Endothelial cell (in vitro differentiated cells): ENCODE data around the gene TENT5D. TPM values are rescaled to one million over a fixed set of nuclear protein-coding genes. Genes with fewer than 3 reads are reported as not detected.
"Not testable (repeated sequence)": the region's sequence is repeated elsewhere in the genome, so short reads cannot be mapped to it uniquely, and the experiment has no call there.

Experiments
- DNase-seq: peaks from one replicate; pipeline ENCODE4 v3.0.0; 2021; ENCODE audit warnings: low spot score
- H3K27ac Mint-ChIP-seq: one replicate; pipeline ENCODE4 v1.8.0; 2021; ENCODE audit warnings: mixed read lengths, inconsistent platforms; ENCODE audit not compliant: unreplicated experiment
- H3K27me3 Mint-ChIP-seq: one replicate; pipeline ENCODE4 v1.8.0; 2021; ENCODE audit warnings: mild to moderate bottlenecking, moderate library complexity, mixed read lengths, inconsistent platforms; ENCODE audit not compliant: unreplicated experiment
- H3K36me3 Mint-ChIP-seq: one replicate; pipeline ENCODE4 v1.8.0; 2021; ENCODE audit warnings: mild to moderate bottlenecking, low read depth, mixed read lengths, inconsistent platforms; ENCODE audit not compliant: unreplicated experiment
- H3K4me1 Mint-ChIP-seq: one replicate; pipeline ENCODE4 v1.8.0; 2021; ENCODE audit warnings: mild to moderate bottlenecking, mixed read lengths, inconsistent platforms; ENCODE audit not compliant: unreplicated experiment
- H3K4me3 Mint-ChIP-seq: one replicate; pipeline ENCODE4 v1.8.0; 2021; ENCODE audit warnings: mild to moderate bottlenecking, mixed read lengths, inconsistent platforms; ENCODE audit not compliant: unreplicated experiment
- H3K9me3 Mint-ChIP-seq: one replicate; pipeline ENCODE4 v1.8.0; 2021; ENCODE audit warnings: mixed read lengths, inconsistent platforms; ENCODE audit not compliant: unreplicated experiment
- total RNA-seq: library from RNA; stranded (reverse); fragmentation: NEBNext Ultra II Directional; extraction: Animal tissue kit (Norgen Biotek cat#: 25700); gene quantifications from one replicate; pipeline ENCODE4 v1.2.1, GENCODE V29; 2021; ENCODE audit not compliant: unreplicated experiment
- TF ChIP-seq, protein P1 (sequence below): fragments of 200-600 bp; sonication (generic); IDR thresholded peaks from one replicate; pipeline ENCODE4 v1.5.0; 2021; ENCODE audit warnings: antibody characterized with exemption; ENCODE audit not compliant: unreplicated experiment

The TENT5D gene
- total RNA-seq, 1 donor from 2014 or later = not detected

DNA sequence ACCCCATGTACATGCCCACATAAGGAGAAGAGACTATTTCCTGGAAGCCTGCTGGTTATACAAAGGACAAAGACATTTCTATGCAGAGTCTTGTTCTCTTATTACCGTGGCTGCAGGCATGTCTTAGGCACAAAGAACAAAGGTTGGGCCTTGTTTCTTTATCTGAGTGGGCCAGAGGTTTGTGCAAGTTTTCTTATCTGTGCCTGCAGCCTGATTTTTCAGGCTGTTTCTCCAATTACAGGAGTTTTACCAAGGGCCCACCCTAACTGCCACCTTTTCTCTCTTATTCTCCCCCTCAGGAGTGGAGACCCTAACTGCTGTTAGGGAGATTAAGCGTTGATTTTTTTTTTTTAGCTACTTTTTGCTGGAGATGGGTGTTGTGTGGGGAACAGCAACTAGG lies 3.5 kb downstream of the TENT5D start:
- DNase-seq = no peak
- TF ChIP-seq, protein P1, sequence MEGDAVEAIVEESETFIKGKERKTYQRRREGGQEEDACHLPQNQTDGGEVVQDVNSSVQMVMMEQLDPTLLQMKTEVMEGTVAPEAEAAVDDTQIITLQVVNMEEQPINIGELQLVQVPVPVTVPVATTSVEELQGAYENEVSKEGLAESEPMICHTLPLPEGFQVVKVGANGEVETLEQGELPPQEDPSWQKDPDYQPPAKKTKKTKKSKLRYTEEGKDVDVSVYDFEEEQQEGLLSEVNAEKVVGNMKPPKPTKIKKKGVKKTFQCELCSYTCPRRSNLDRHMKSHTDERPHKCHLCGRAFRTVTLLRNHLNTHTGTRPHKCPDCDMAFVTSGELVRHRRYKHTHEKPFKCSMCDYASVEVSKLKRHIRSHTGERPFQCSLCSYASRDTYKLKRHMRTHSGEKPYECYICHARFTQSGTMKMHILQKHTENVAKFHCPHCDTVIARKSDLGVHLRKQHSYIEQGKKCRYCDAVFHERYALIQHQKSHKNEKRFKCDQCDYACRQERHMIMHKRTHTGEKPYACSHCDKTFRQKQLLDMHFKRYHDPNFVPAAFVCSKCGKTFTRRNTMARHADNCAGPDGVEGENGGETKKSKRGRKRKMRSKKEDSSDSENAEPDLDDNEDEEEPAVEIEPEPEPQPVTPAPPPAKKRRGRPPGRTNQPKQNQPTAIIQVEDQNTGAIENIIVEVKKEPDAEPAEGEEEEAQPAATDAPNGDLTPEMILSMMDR = no peak
- no peak overlapping the region for H3K4me3 Mint-ChIP-seq
- no peak overlapping the region for H3K27ac Mint-ChIP-seq
- H3K36me3 Mint-ChIP-seq = no peaks in the 10 kb centered on the region
- no peaks in the 10 kb centered on the region for H3K27me3 Mint-ChIP-seq
- H3K4me1 Mint-ChIP-seq = no peaks in the 10 kb centered on the region
- peaks cover 9% of the 10 kb centered on the region for H3K9me3 Mint-ChIP-seq

DNA sequence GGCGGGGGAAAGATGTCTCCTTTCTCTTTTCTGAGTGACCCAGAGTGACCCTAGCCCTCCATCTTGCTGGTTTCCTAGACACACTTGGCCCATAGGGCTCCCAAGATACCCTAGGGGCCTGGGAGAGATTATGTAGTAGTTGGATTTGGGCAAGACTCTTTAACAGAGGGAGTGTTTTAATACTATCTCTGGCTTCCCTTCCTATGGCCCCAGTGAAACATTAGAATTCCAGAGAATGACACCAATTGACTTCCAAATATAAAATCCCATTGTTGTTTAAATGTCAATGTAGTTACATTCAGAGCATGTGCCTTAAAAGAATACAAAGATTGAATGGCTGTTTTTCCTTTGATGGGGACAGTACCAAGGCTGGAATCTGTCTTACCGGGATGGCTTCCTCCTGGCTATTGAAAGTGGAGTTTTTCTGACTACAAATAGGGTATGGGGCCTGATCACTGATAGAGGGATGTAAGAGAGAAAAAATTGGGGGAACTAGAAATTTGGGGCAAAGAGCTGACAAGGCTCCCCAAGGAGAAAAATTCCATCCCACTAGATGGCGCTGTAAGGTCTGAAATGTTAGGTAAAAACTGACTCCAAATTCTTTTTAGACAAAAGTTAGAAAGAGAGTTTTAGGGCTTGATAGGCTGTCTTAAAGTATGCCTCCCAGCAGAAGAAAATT lies 10.7 kb downstream of the TENT5D start:
- Mint-ChIP-seq H3K27me3 (peaks cover 3% of the 10 kb centered on the region), H3K36me3 (no peaks in the 10 kb centered on the region), H3K27ac (no peak overlapping the region), H3K9me3 (peaks cover 14% of the 10 kb centered on the region), H3K4me1 (no peaks in the 10 kb centered on the region), H3K4me3 (no peak overlapping the region)
- TF ChIP-seq, protein P1 = peak; percentile 21
- no peak for DNase-seq

DNA sequence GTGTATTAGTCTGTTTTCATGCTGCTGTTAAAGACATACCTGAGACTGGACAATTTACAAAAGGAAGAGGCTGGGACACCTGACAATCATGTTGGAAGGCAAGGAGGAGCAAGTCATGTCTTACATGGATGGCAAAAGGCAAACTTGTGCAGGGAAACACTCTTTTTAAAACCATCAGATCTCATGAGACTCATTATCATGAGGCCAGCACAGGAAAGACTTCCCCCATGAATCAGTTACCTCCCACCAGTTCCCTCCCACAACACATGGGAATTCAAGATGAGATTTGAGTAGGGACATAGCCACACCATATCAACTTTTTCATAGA lies 11.2 kb downstream of the TENT5D start:
- H3K27ac Mint-ChIP-seq = no peak overlapping the region
- H3K4me1 Mint-ChIP-seq = no peaks in the 10 kb centered on the region
- peaks cover 3% of the 10 kb centered on the region for H3K27me3 Mint-ChIP-seq
- H3K36me3 Mint-ChIP-seq = no peaks in the 10 kb centered on the region
- TF ChIP-seq, protein P1 = no peak
- peaks cover 14% of the 10 kb centered on the region for H3K9me3 Mint-ChIP-seq
- H3K4me3 Mint-ChIP-seq = no peak overlapping the region
- no peak for DNase-seq

DNA sequence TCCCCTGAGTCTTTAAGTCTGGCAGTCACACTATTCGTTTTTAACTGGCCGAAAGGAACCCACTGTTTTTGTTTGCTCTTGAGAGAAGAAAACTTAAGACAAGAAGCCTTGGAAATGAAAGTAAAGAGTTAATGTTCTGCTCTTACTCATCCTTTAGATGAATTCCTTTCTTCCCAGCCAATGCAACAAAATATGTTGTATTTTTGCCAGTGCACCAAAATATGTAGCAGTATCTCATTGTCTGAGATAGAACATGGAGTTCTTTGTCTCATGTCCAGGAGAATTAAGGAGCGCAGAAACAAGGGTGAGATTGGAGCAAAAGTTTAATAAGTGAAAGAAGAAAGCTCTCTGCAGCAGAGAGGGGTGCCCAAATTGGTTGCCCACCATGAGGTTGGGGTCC lies 12.2 kb downstream of the TENT5D start:
- no peak overlapping the region for H3K27ac Mint-ChIP-seq
- H3K4me1 Mint-ChIP-seq = no peaks in the 10 kb centered on the region
- no peak for DNase-seq
- no peaks in the 10 kb centered on the region for H3K36me3 Mint-ChIP-seq
- peaks cover 3% of the 10 kb centered on the region for H3K27me3 Mint-ChIP-seq
- TF ChIP-seq, protein P1 = no peak
- H3K9me3 Mint-ChIP-seq = peaks cover 11% of the 10 kb centered on the region
- H3K4me3 Mint-ChIP-seq = no peak overlapping the region

DNA sequence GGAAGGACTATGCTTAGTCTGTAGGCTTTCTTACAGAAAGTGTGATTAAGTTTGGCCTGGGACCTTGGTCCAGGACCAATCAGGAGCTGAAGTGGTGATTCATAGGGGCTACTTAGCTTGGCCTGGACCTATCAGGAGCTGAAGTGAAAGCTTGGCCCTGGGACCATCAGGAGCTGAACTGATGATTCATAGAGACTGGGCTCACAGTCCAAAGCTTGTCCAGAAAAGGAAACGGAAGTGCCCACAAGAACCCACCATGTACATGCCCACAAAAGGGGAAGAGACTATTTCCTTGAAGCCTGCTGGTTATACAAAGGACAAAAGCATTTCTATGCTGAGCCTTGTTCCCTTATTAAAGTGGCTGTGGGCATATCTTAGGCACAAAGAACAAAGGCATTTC lies 12.6 kb downstream of the TENT5D start:
- no peaks in the 10 kb centered on the region for H3K4me1 Mint-ChIP-seq
- no peak overlapping the region for H3K4me3 Mint-ChIP-seq
- peaks cover 3% of the 10 kb centered on the region for H3K27me3 Mint-ChIP-seq
- no peak overlapping the region for H3K27ac Mint-ChIP-seq
- no peak for DNase-seq
- H3K36me3 Mint-ChIP-seq = no peaks in the 10 kb centered on the region
- H3K9me3 Mint-ChIP-seq = peaks cover 11% of the 10 kb centered on the region
- TF ChIP-seq, protein P1 = no peak

DNA sequence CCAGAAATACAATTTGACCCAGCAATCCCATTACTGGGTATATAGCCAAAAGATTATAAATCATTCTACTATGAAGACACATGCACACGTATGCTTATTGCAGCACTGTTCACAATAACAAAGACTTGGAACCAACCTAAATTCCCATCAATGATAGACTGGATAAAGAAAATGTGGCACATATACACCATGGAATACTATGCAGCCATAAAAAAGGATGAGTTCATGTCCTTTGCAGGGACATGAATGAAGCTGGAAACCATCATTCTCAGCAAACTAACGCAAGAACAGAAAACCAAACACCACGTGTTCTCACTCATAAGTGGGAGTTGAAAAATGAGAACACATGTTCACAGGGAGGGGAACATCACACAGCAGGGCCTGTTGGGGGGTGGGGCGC lies 47.9 kb downstream of the TENT5D start:
- H3K4me1 Mint-ChIP-seq, DNase-seq, H3K9me3 Mint-ChIP-seq, H3K4me3 Mint-ChIP-seq, H3K27me3 Mint-ChIP-seq, H3K27ac Mint-ChIP-seq, H3K36me3 Mint-ChIP-seq: not testable (repeated sequence)
